SK-N-SH (cell line): ENCODE results near the gene KIF2A. TPM values are rescaled to one million over a fixed set of nuclear protein-coding genes. Genes with fewer than 3 reads are reported as not detected.

Experiments
- CTCF ChIA-PET: fragments of 300-600, 350-600 bp; formaldehyde crosslinking; extraction: SDS; loops from one replicate; lab custom pipeline; 2021; lab: Yijun Ruan, JAX
- POLR2A ChIA-PET: fragments of 350-600 bp; sonication (Branson Sonifier 250); formaldehyde crosslinking; extraction: SDS; loops from one replicate; lab custom pipeline; 2020; ENCODE audit warnings: antibody characterized with exemption, inconsistent platforms; lab: Yijun Ruan, JAX
- DNase-seq: peaks from one replicate; pipeline ENCODE4 v3.0.0; 2012
- H2AFZ ChIP-seq: fragments of 200-600 bp; sonication (generic); 2 replicates; pipeline ENCODE4 v1.8.1; 2016; ENCODE audit warnings: antibody characterized with exemption, mild to moderate bottlenecking, low read depth
- H3F3A ChIP-seq: fragments of 200-600 bp; sonication (generic); replicated peaks from 2 replicates; pipeline ENCODE3; 2016; ENCODE audit warnings: antibody characterized with exemption, mild to moderate bottlenecking; ENCODE audit not compliant: insufficient read depth
- H3K27ac ChIP-seq, 2 experiments: fragments of 200-500 bp in 1 of 2; fragments of 200-600 bp in 1 of 2; sonication (Bioruptor generic) in 1 of 2; sonication (generic), shearing (Covaris generic) in 1 of 2; 2 replicates each; pipeline versions ENCODE4 v1.5.1 to v1.6.1; 2014 to 2016; ENCODE audit warnings: low read depth in 2 of 2, inconsistent platforms in 1 of 2, low read length in 1 of 2, mild to moderate bottlenecking in 1 of 2, mixed read lengths in 1 of 2
- H3K27me3 ChIP-seq: fragments of 200-600 bp; sonication (generic), shearing (Covaris generic); 2 replicates; pipeline ENCODE4 v1.6.1; 2016; ENCODE audit warnings: mixed run types; ENCODE audit not compliant: insufficient read depth
- H3K36me3 ChIP-seq, 2 experiments: fragments of 200-500 bp in 1 of 2; fragments of 200-600 bp in 1 of 2; sonication (Bioruptor generic) in 1 of 2; sonication (generic) in 1 of 2; replicated peaks in 1 of 2; 2 replicates each; pipeline versions ENCODE3 to v1.5.1; 2014 to 2016; ENCODE audit warnings: low read length in 1 of 2, mild to moderate bottlenecking in 1 of 2; ENCODE audit not compliant: insufficient read depth in 2 of 2, control insufficient read depth in 1 of 2
- H3K4me1 ChIP-seq, 2 experiments: fragments of 200-500 bp in 1 of 2; fragments of 200-600 bp in 1 of 2; sonication (Bioruptor generic) in 1 of 2; sonication (generic), shearing (Covaris generic) in 1 of 2; 2 replicates each; pipeline versions ENCODE4 v1.5.1 to v1.6.1; 2014 to 2016; ENCODE audit warnings: low read depth in 1 of 2, low read length in 1 of 2, mixed run types in 1 of 2; ENCODE audit not compliant: insufficient read depth in 2 of 2, control insufficient read depth in 1 of 2
- H3K4me2 ChIP-seq: fragments of 200-600 bp; sonication (generic), shearing (Covaris generic); 2 replicates; pipeline ENCODE4 v1.6.1; 2017; ENCODE audit warnings: mixed run types
- H3K4me3 ChIP-seq, 2 experiments: fragments of 200-500 bp in 1 of 2; fragments of 200-600 bp in 1 of 2; sonication (Bioruptor generic) in 1 of 2; sonication (generic), shearing (Covaris generic) in 1 of 2; 2 replicates each; pipeline versions ENCODE4 v1.5.1 to v1.8.1; 2014 to 2016; ENCODE audit warnings: low read depth in 2 of 2, inconsistent platforms in 1 of 2, low read length in 1 of 2, mild to moderate bottlenecking in 1 of 2, mixed read lengths in 1 of 2, moderate library complexity in 1 of 2
- H3K79me2 ChIP-seq: fragments of 200-600 bp; sonication (generic); 2 replicates; pipeline ENCODE4 v1.8.1; 2017; ENCODE audit warnings: mild to moderate bottlenecking; ENCODE audit not compliant: insufficient read depth
- H3K9ac ChIP-seq: fragments of 200-600 bp; sonication (generic); 2 replicates; pipeline ENCODE4 v1.6.1; 2017; ENCODE audit warnings: mixed run types
- H3K9me2 ChIP-seq: fragments of 200-600 bp; sonication (generic); 2 replicates; pipeline ENCODE4 v1.6.1; 2017; ENCODE audit warnings: mixed run types
- H3K9me3 ChIP-seq: fragments of 200-600 bp; sonication (generic); 2 replicates; pipeline ENCODE4 v1.6.1; 2017; ENCODE audit warnings: mixed run types, mild to moderate bottlenecking, moderate library complexity
- H4K20me1 ChIP-seq: fragments of 200-600 bp; sonication (generic); 2 replicates; pipeline ENCODE4 v1.6.1; 2017; ENCODE audit warnings: mild to moderate bottlenecking, mixed run types; ENCODE audit not compliant: insufficient read depth
- FOXJ3 ChIP-seq: sonication (generic); formaldehyde crosslinking; IDR thresholded peaks from 2 replicates; pipeline ENCODE4 v1.5.1; 2020; ENCODE audit warnings: mild to moderate bottlenecking, missing genetic modification reagents
- FOXM1 ChIP-seq: IDR thresholded peaks from 2 replicates; pipeline ENCODE4 v1.4.0; 2012; ENCODE audit warnings: low read depth, mild to moderate bottlenecking
- GATA2 ChIP-seq: sonication (generic); formaldehyde crosslinking; IDR thresholded peaks from 2 replicates; pipeline ENCODE4 v1.5.0; 2020; ENCODE audit warnings: mild to moderate bottlenecking, missing genetic modification reagents
- MEF2A ChIP-seq: IDR thresholded peaks from 2 replicates; pipeline ENCODE4 v1.4.0; 2012; ENCODE audit warnings: low read depth, borderline replicate concordance
- NRF1 ChIP-seq: IDR thresholded peaks from 2 replicates; pipeline ENCODE4 v1.6.1; 2012; ENCODE audit warnings: low read depth, mild to moderate bottlenecking, low read length
- POLR2AphosphoS5 ChIP-seq: IDR thresholded peaks from 2 replicates; pipeline ENCODE4 v1.6.1; 2012; ENCODE audit warnings: low read depth, low read length
- RAD21 ChIP-seq: IDR thresholded peaks from 2 replicates; pipeline ENCODE4 v1.6.1; 2012; ENCODE audit warnings: mild to moderate bottlenecking, low read length
- RCOR1 ChIP-seq: fragments of 150-350 bp; IDR thresholded peaks from 2 replicates; pipeline ENCODE4 v1.6.1; 2017; ENCODE audit warnings: antibody characterized with exemption, low read length
- RFX5 ChIP-seq: IDR thresholded peaks from 2 replicates; pipeline ENCODE4 v1.6.1; 2012; ENCODE audit warnings: mild to moderate bottlenecking, improper control_type of control experiment, low read length
- RXRA ChIP-seq: IDR thresholded peaks from 2 replicates; pipeline ENCODE4 v1.4.0; 2012; ENCODE audit warnings: low read depth, mild to moderate bottlenecking, borderline replicate concordance
- SIN3A ChIP-seq: IDR thresholded peaks from 2 replicates; pipeline ENCODE4 v1.6.1; 2012; ENCODE audit warnings: low read depth, mild to moderate bottlenecking, low read length, moderate library complexity, borderline replicate concordance
- SMC3 ChIP-seq: IDR thresholded peaks from 2 replicates; pipeline ENCODE4 v1.6.1; 2012; ENCODE audit warnings: low read depth, low read length, improper control_type of control experiment
- TCF12 ChIP-seq: IDR thresholded peaks from 2 replicates; pipeline ENCODE4 v1.4.0; 2012
- YY1 ChIP-seq: IDR thresholded peaks from 2 replicates; pipeline ENCODE4 v1.4.0; 2012; ENCODE audit warnings: low read depth, mild to moderate bottlenecking
- WGBS: methylation state at CpG from one replicate; pipeline ENCODE4 v1.1.6; 2017; ENCODE audit warnings: low lambda C conversion rate; 5-methylcytosine and 5-hydroxymethylcytosine counted together
- polyA plus RNA-seq, 3 experiments: library from polyadenylated mRNA; depleted of rRNA; stranded (reverse); fragments of >200 nt; gene quantifications; 2 replicates each; pipeline ENCODE4 v1.2.3, GENCODE V29; 2012
- TF ChIP-seq, protein P1 (sequence below): fragments of 150-350 bp; IDR thresholded peaks from 2 replicates; pipeline ENCODE4 v1.6.1; 2016; ENCODE audit warnings: mild to moderate bottlenecking, low read depth, low read length

Gene KIF2A
- polyA plus RNA-seq, 1 of the 3 experiments (the other 2 are of a cell fraction) = 14.3 TPM

DNA sequence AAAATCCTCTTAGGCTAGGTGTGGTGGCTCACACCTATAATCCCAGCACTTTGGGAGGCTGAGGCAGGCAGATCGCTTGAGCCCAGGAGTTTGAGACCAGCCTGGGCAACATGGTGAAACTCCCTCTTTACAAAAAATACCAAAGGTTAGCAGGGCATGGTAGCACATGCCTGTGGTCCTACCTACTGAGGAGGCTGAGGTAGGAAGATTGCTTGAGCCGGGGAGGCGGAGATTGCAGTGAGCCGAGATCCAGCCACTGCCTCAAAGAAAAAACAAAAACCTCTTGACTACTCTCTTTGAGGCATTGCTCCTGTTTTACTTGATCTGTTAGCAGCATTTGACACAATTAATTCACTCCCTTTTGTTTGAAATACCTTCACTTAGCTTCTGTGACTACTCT, 20.7 kb downstream of the KIF2A start (continued):
- no peak for TF ChIP-seq GATA2 (CRISPR knock-in tag)

DNA sequence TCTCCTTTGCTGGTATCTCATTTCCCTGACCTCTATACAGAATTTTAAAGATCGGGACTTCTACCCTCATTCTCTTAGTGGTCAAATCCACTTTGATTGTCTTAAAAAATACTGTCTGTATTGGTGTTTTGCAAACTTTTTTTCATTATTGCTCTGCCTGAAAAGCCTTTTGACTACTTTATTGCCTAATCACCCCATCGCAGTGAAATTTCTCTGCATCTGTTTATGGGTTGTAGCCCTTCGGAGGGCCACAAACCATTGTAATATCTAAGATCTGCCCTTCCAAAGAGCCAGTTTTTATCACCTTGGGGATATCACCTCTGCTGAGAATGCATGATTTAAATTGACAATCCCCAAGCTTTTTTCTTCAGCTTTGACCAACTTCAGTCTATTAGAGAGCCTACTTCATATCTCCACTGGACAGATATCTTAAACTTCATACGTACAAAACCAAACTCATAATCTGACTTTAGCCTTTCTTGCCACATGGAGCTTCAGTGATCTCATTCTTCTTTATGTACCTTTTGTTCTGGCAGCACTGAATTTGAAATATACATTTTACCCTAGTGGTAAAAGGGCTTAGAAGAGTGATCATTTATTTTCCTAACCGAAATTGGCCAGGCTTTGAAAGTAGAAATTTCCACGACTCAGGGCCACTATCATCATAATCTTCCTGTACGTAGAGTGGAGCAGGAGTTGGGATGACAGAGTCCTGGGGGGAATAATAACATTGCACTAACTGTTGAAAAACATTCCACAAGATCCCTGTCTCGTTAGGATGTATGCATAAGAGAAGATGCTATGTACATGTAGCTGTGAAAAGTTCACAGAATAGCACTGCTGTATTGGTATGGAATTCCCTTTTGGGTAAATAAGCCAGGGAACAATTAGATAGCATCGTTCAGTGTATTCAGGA, 21.4 kb downstream of the KIF2A start:
- peak overlapping the region in 1 of 2 experiments; percentile 57; a peak in 2 of 4 replicates for H3K27ac ChIP-seq
- no peaks in the 10 kb centered on the region for H3K9me3 ChIP-seq
- no peak overlapping the region for H3K4me3 ChIP-seq
- peaks cover 2 to 32% of the 10 kb centered on the region in 2 experiments; a peak in 3 of 4 replicates for H3K4me1 ChIP-seq
- peaks cover 11% of the 10 kb centered on the region for H3F3A ChIP-seq
- no peak overlapping the region for H2AFZ ChIP-seq
- H3K4me2 ChIP-seq = peak overlapping the region; percentile 45; the same call in 1 of the 2 replicates
- DNase-seq = no peak
- peaks cover 99% of the 10 kb centered on the region for H3K79me2 ChIP-seq
- WGBS = 87% methylated on average over 9 of the region's 9 CpGs
- no peak for TF ChIP-seq TCF12
- no peak for TF ChIP-seq SIN3A
- TF ChIP-seq YY1 = no peak
- no peak for TF ChIP-seq RAD21
- TF ChIP-seq SMC3 = no peak
- TF ChIP-seq POLR2AphosphoS5 = no peak
- TF ChIP-seq RXRA = no peak
- TF ChIP-seq FOXJ3 (CRISPR knock-in tag) = no peak
- TF ChIP-seq, protein P1, sequence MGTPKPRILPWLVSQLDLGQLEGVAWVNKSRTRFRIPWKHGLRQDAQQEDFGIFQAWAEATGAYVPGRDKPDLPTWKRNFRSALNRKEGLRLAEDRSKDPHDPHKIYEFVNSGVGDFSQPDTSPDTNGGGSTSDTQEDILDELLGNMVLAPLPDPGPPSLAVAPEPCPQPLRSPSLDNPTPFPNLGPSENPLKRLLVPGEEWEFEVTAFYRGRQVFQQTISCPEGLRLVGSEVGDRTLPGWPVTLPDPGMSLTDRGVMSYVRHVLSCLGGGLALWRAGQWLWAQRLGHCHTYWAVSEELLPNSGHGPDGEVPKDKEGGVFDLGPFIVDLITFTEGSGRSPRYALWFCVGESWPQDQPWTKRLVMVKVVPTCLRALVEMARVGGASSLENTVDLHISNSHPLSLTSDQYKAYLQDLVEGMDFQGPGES = no peak
- no peak for TF ChIP-seq RCOR1
- no peak for TF ChIP-seq NRF1
- H4K20me1 ChIP-seq = peaks cover 46% of the 10 kb centered on the region
- no peaks in the 10 kb centered on the region for H3K27me3 ChIP-seq
- ChIA-PET POLR2A (no interaction called here), CTCF (no interaction called here)
- no peaks in the 10 kb centered on the region for H3K9me2 ChIP-seq
- H3K36me3 ChIP-seq = peaks cover 0 to 18% of the 10 kb centered on the region in 2 experiments
- no peak overlapping the region for H3K9ac ChIP-seq

DNA sequence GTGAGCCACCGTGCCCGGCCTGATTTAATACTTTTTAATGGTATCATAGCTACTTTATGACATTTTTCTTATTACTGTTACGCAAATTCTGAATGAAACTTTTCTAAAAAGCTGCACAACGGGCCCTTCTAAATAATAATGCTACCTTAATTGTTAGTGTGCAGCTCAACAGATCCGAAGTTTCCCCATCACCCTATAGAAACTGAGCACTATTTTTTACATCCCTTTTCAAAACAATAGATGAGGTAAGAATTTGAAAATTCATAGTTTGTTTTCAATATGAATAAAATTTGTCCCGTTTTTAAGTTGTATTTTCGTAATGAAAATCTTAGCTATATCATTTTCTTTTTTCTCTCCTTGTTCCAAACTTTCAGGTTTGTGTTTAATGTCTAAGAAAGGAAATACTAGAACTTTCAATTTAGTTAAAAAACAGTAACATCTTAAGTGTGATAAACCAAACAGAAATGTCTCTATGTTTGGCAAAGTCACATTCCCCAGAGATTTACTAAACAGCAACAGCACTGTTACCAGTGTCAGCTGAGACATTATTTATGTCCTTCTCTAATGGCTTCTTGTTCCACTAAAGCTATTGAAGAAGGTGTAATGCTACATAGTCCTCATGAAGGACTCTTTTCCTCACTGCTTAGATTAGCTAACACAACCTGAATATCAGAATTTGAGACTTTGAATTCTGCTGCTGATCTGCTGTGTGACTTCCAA, 22.9 kb downstream of the KIF2A start:
- Histone ChIP-seq H3K27ac (no peak overlapping the region), H2AFZ (no peak overlapping the region), H3K79me2 (peaks cover 99% of the 10 kb centered on the region), H4K20me1 (peaks cover 51% of the 10 kb centered on the region), H3K9ac (no peak overlapping the region), H3K27me3 (no peaks in the 10 kb centered on the region), H3K4me1 (peaks cover 2 to 32% of the 10 kb centered on the region in 2 experiments; a peak in 3 of 4 replicates), H3K36me3 (peaks cover 0 to 10% of the 10 kb centered on the region in 2 experiments), H3K9me2 (no peaks in the 10 kb centered on the region), H3K9me3 (no peaks in the 10 kb centered on the region), H3K4me2 (no peak overlapping the region), H3F3A (peaks cover 11% of the 10 kb centered on the region), H3K4me3 (no peak overlapping the region)
- ChIA-PET CTCF (interaction anchor here (0.8 to 1.4 kb wide), 3 partner anchors 11 to 25 kb away, joined by 3 to 4 read pairs (median 3); no protein-coding TSS in a partner anchor), POLR2A (no interaction called here)
- WGBS = 86% methylated on average over 7 of the region's 7 CpGs
- DNase-seq = no peak
- no peak for TF ChIP-seq FOXM1
- TF ChIP-seq MEF2A = no peak
- no peak for TF ChIP-seq RFX5
- no peak for TF ChIP-seq SMC3
